ENCODE results near the gene ELP2.

DNA sequence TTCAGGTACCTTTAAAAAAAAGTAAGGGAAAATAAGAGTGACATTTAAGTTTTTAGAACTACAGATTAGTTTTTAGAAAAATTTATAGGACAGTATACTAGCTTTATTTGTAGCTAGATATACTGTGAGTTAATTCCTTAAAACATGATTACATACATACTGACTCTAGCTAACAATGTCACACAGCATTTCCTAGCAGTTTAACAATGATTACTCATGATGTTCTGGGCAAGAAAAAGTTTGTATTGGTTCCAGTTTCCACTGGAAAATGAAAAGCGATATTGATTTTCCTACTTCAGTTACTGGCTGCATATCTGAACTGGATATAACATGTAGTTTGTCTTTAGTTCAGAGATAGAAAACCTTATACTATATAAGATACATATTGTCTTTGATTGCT is 20.0 kb upstream of the ELP2 start:
- no peak for TF ChIP-seq TAF1 (IDR thresholded peaks at IDR 0.05; ENCODE audit: low read depth, low read length)
- TF ChIP-seq POLR2A (IDR thresholded peaks at IDR 0.05; ENCODE audit: low read depth, low read length): no peak
- no peak for TF ChIP-seq SPI1 (IDR thresholded peaks at IDR 0.05; ENCODE audit: low read depth, low read length)

Data from GM12891 (cell line).